Activated naive CD4-positive, alpha-beta T cell treated with anti-CD3 and anti-CD28 coated beads, Interleukin-2, amount 50 U/mL, for 24 hours (primary cell): ENCODE measurements around the gene FAM187B.
"Not testable (repeated sequence)": the region's sequence is repeated elsewhere in the genome, so short reads cannot be mapped to it uniquely, and the experiment has no call there.

Experiments
- H3K27ac Mint-ChIP-seq: one replicate; pipeline ENCODE4 v1.8.0; 2021; ENCODE audit warnings: mild to moderate bottlenecking, mixed read lengths
- H3K27me3 Mint-ChIP-seq: one replicate; pipeline ENCODE4 v1.8.0; 2021; ENCODE audit warnings: mixed read lengths
- H3K36me3 Mint-ChIP-seq: one replicate; pipeline ENCODE4 v1.8.0; 2021; ENCODE audit warnings: mixed read lengths
- H3K4me1 Mint-ChIP-seq: one replicate; pipeline ENCODE4 v1.8.0; 2021; ENCODE audit warnings: mixed read lengths
- H3K4me3 Mint-ChIP-seq: one replicate; pipeline ENCODE4 v1.8.0; 2021; ENCODE audit warnings: mild to moderate bottlenecking, mixed read lengths
- H3K9me3 Mint-ChIP-seq: one replicate; pipeline ENCODE4 v1.8.0; 2021; ENCODE audit warnings: mixed read lengths

FAM187B gene

DNA sequence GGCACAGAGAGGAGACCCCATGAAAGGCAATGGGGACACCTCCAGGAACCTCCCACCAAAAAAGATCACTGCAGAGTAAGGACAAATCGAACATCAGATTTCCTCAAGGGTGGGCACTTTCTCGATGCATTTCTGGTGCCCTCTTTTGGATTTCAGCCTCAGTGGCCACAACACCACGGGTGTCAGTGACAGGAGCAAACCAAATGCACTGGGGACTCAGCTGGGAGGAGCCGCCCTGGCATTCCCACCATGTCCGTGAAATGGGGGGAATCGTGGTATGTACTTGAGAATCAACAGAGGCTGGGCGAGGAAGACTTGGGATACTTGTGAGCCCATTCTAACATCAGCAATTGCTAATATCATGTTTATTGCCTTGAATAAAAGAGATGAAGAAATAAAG is 16.3 kb downstream of the FAM187B start:
- H3K9me3 Mint-ChIP-seq = no peaks in the 10 kb centered on the region
- H3K4me3 Mint-ChIP-seq = peak overlapping the region; percentile 84
- no peaks in the 10 kb centered on the region for H3K36me3 Mint-ChIP-seq
- H3K27ac Mint-ChIP-seq = peak overlapping the region; percentile 99
- no peaks in the 10 kb centered on the region for H3K27me3 Mint-ChIP-seq
- peaks cover 82% of the 10 kb centered on the region for H3K4me1 Mint-ChIP-seq

DNA sequence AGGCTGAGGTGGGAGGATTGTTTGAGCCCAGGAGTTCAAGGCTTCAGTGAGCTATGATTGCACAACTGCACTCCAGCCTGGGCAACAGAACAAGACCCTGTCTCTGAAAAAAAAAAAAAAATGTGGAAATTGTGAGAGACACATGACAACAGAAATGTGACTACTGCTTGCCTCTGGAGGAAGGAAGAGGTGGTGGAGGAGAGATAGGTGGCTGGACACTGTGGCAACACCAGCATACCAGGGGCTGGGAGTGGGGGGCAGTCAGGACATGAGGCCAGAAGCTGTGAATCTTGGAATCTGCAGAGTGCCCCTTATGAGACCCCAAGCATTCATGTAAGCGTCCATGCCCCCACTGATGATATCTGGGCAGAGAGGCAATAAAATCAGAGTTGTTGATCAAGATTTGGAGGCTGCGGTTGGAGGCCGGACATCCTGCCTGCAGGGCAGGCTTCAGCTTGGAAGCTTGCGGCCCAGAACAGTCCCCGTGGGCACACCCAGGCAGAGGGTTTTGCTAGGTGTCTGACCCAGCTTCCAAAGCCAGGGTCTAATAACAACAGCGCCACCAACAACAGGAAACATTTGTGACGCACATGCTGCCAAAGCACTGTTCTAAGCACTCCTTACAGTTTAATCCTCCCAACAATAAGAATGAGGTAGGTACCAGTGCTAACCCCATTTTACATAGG is 16.9 kb downstream of the FAM187B start:
- Mint-ChIP-seq H3K4me3 (peak overlapping the region; percentile 84), H3K4me1 (peaks cover 84% of the 10 kb centered on the region), H3K27ac (peak overlapping the region; percentile 99), H3K36me3 (no peaks in the 10 kb centered on the region), H3K27me3 (no peaks in the 10 kb centered on the region), H3K9me3 (no peaks in the 10 kb centered on the region)

DNA sequence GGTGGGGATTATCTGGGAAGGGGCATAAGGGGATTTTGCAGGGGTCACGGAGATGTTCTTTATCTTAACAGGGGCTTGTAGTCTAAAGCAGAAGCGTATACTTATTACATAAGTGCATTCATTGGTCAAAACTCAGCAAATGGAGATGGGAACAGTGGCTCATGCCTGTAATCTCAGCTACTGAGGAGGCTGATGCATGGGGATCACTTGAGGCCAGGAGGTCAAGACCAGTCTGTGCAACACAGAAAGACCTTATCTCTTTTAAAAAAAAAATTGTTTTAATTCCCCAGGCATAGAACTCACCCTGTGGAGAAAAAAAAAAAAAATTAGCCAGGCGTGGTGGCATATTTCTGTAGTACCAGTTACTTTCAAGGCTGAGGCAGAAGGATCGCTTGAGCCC is 18.9 kb downstream of the FAM187B start:
- peaks cover 7% of the 10 kb centered on the region for H3K9me3 Mint-ChIP-seq
- peaks cover 84% of the 10 kb centered on the region for H3K4me1 Mint-ChIP-seq
- no peak overlapping the region for H3K4me3 Mint-ChIP-seq
- peak overlapping the region; percentile 51 for H3K27ac Mint-ChIP-seq
- no peaks in the 10 kb centered on the region for H3K27me3 Mint-ChIP-seq
- H3K36me3 Mint-ChIP-seq = no peaks in the 10 kb centered on the region

DNA sequence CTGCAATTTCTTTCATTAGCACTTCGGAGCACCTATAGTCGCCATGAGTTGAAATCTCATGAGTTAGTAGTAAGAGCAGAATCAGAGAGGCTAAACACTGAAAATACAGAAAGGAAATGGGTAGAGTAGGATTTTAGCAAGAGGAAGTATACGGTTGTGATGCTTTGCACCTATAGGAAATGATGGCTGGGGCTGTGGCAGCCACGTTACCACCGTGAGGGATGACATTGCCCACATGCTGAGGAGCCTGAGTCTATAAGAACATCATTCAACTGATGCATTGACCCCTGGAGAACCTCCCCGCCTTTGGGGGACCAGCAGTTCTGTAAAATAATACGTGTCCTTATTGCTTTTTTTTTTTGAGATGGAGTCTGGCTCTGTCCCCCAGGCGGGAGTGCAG is 20.4 kb downstream of the FAM187B start:
- no peaks in the 10 kb centered on the region for H3K27me3 Mint-ChIP-seq
- peaks cover 83% of the 10 kb centered on the region for H3K4me1 Mint-ChIP-seq
- H3K36me3 Mint-ChIP-seq = no peaks in the 10 kb centered on the region
- H3K9me3 Mint-ChIP-seq = peaks cover 7% of the 10 kb centered on the region
- peak overlapping the region; percentile 88 for H3K27ac Mint-ChIP-seq
- H3K4me3 Mint-ChIP-seq = peak overlapping the region; percentile 36

DNA sequence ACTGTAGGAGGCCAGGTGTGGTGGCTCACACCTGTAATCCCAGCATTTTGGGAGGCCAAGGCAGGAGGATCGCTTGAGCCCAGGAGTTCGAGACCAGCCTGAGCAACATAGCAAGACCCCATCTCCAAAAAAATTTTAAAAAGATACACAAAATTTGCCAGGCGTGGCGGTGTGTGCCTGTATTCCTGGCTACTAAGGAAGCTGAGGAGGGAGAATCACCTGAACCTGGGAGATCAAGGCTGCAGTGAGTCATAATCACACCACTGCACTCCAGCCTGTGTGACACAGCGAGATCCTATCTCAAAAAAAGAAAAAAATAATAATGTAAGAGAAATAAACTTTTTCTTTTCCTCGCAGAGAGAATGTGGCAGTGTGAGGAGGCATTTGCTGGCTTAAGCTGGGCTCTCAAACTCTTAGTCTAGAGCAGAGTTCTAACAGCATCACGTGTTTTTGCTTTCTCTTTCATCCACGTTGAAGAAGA is 21.1 kb downstream of the FAM187B start:
- Mint-ChIP-seq H3K27ac (peak overlapping the region; percentile 88), H3K9me3 (peaks cover 7% of the 10 kb centered on the region), H3K36me3 (no peaks in the 10 kb centered on the region), H3K4me1 (peaks cover 84% of the 10 kb centered on the region), H3K27me3 (no peaks in the 10 kb centered on the region), H3K4me3 (no peak overlapping the region)

DNA sequence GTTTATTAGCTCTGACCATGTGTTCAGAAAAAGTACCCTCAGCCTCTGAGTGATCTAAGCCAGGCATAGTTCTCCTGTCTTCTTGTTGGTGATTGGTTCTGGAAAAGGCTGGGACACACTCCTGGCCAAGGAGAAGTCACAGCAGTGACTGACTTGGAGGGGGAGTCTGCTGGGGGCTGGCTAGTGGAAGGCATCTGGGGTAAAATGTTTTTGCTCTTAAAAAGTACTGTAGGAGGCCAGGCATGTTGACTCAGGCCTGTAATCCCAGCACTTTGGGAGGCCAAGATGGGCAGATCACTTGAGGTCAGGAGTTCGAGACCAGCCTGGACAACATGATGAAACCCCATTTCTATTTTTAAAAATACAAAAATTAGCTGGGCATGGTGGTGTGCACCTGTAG is 21.7 kb downstream of the FAM187B start:
- no peaks in the 10 kb centered on the region for H3K36me3 Mint-ChIP-seq
- peak overlapping the region; percentile 24 for H3K4me3 Mint-ChIP-seq
- H3K4me1 Mint-ChIP-seq = peaks cover 84% of the 10 kb centered on the region
- no peaks in the 10 kb centered on the region for H3K27me3 Mint-ChIP-seq
- H3K9me3 Mint-ChIP-seq = peaks cover 7% of the 10 kb centered on the region
- peak overlapping the region; percentile 95 for H3K27ac Mint-ChIP-seq

DNA sequence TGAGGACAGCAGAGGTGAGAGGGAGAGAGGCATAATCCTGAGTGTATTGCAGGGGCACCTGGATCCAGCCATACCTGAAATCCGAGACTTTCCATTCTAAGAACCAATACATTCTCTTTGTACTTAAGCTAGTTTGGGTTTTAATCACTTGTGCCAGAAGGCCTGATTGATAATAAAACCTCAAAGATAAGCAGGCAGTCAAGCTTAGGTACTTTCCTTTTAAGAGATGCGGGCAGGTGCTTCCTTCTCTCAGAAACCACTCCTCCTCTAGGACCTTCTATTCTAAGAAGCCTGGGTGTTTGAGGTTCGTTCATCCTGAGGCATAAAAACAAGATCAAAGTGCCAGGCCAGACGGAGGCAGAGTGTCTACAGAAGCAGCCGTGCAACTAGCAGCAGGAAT is 22.2 kb downstream of the FAM187B start:
- Mint-ChIP-seq H3K36me3 (no peaks in the 10 kb centered on the region), H3K27me3 (no peaks in the 10 kb centered on the region), H3K9me3 (peaks cover 7% of the 10 kb centered on the region), H3K4me1 (peaks cover 84% of the 10 kb centered on the region), H3K27ac (peak overlapping the region; percentile 95), H3K4me3 (peak overlapping the region; percentile 11)

DNA sequence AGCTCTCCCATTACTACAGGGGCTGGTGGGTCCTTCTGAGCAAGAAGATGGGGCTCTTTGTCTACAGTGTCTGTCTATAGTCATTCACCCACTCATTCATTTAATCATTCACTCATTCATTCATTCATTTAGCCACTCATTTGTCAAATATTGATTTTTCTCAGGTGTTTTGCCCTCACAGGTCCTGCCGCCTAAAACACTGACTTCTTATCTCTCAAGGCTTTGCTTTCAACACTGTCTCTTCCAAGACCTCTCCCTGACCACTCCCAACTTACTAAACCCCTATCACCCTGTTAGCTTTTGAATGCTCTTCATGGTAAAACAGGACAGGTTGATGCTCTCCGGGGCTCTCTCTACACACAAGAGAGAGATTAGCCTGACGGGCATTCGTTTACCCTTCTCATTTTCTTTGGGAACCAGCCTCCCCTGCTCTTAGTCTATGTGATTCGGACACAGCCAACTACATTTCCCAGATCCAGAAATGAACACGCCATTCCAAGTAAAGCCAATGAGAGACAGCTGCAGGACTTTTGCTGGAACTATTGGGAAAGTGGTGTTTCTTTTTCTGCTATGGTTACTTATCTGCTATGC is 22.7 kb downstream of the FAM187B start:
- Mint-ChIP-seq H3K27me3 (no peaks in the 10 kb centered on the region), H3K36me3 (no peaks in the 10 kb centered on the region), H3K4me1 (peaks cover 87% of the 10 kb centered on the region), H3K9me3 (peaks cover 7% of the 10 kb centered on the region), H3K4me3 (peak overlapping the region; percentile 11), H3K27ac (peak overlapping the region; percentile 95)

DNA sequence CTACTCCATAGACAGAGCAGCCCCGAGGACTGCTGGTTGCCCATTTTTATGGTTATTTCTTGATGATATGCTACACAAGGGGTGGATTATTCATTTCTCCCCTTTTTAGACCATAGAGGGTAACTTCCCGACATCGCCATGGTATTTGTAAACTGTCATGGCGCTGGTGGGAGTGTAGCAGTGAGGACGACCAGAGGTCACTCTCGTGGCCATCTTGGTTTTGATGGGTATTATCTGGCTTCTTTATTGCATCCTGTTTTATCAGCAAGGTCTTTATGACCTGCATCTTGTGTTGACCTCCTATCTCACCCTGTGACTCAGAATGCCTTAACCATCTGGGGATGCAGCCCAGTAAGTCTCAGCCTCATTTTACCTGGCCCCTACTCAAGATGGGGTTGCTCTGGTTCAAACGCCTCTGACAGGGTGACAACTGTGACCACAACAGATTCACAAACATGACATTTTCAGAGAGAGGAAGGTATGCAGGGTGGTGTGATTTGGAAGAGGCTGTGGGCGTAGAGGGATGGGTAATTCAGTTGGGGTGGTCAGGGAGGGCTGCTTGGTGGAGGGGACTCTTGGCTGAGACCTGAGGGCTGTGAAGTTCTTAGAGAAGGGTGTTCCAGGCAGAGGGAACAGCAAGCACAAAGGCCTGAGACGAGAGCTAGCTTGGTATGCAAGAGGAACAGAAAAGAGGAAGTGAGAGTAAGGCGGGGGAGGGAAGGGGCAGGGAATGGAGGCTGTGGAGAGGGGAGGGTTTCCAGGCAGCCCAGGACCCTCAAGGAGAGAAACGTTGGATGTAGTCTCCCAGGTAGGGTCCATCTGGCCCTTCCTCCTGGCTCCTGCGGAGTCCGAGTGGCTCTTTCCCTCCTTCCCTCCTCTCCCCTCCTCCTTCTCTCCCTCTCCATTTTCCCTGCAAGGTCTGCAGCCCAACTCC is 23.5 kb downstream of the FAM187B start:
- H3K4me3 Mint-ChIP-seq = peak overlapping the region; percentile 41
- H3K36me3 Mint-ChIP-seq = no peaks in the 10 kb centered on the region
- H3K27me3 Mint-ChIP-seq = no peaks in the 10 kb centered on the region
- H3K4me1 Mint-ChIP-seq = peaks cover 84% of the 10 kb centered on the region
- peaks cover 7% of the 10 kb centered on the region for H3K9me3 Mint-ChIP-seq
- H3K27ac Mint-ChIP-seq = peak overlapping the region; percentile 95

DNA sequence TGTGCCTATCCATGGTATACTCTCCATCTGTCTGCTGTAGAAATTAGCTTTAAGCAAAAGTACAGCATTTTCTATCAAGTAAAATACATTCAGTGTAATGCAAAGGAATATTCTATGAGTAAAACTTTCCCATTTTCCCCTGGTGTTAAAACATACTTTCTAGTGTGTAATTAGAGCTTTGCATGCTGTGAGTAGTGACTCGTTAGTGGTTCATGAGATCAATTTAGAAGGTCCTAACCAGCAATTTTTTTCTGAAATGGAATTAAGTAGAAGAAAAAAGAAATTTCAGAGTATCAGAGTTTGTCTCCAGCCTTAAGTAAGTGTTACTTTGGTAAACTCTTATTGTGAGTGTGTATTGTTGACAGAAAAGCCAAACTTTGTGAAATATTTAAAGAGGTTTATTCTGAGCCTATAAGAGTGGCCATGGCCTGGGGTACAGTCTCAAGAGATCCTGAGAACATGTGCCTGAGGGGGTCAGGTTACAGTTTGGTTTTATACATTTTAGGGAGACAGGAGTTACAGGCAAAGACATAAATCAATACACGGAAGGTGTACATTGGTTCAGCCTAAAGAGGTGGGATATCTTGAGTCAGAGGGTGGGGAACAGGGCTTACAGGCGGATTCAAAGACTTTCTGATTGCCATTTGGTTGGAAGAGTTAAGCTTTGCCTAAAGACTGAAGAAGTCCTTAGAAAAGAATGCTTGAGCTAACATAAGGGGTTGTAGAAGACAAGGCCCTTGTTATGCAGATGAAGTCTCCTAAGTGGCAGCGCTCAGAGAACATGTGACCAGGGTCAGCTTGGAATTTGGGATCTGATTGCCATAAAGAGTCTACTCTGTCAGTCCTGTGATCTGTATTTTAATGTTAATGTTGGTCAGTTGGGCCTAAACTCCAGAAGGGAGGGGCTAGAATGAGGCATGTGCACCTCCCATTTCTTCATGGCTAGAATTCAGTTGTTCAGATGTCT is 25.5 kb downstream of the FAM187B start:
- peak overlapping the region; percentile 97 for H3K27ac Mint-ChIP-seq
- peaks cover 7% of the 10 kb centered on the region for H3K9me3 Mint-ChIP-seq
- H3K4me3 Mint-ChIP-seq = peak overlapping the region; percentile 49
- peaks cover 77% of the 10 kb centered on the region for H3K4me1 Mint-ChIP-seq
- no peaks in the 10 kb centered on the region for H3K27me3 Mint-ChIP-seq
- no peaks in the 10 kb centered on the region for H3K36me3 Mint-ChIP-seq

DNA sequence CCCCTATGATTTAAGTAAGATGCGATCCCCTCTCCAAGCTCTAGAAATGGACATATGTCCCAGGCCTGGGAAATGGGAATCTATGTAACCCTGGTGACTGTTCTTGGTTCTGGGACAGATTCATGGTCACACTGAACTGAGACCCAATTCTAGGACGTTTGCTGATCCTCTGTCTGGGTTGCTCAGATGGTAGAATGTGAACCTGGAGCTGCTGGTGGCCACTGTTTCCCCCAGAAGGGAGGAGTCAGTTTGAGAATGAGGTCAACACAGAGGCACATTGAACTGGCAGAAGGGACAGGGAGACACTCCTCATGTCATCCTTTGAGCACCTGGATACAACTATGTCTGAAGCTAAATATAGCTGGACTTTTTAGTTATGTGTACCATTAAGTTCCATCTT is 29.1 kb downstream of the FAM187B start:
- no peaks in the 10 kb centered on the region for H3K9me3 Mint-ChIP-seq
- no peaks in the 10 kb centered on the region for H3K27me3 Mint-ChIP-seq
- no peak overlapping the region for H3K27ac Mint-ChIP-seq
- peaks cover 56% of the 10 kb centered on the region for H3K4me1 Mint-ChIP-seq
- no peak overlapping the region for H3K4me3 Mint-ChIP-seq
- no peaks in the 10 kb centered on the region for H3K36me3 Mint-ChIP-seq

DNA sequence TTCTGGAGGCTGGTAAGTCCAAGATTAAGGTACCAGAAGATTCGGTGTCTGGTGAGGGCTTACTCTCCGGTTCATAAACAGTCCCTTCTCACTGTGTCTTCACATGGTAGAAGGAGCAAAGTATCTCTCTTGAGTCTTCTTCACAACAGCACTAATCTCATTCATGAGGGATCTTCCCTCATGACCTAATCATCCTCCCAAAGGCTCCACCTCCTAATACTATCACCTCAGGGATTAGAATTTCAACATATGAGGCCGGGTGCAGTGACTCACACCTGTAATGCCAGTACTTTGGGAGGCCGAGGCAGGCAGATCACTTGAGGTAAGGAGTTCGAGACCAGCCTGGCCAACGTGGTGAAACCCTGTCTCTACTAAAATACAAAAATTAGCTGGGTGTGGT is 31.7 kb downstream of the FAM187B start:
- Mint-ChIP-seq H3K4me1 (peaks cover 36% of the 10 kb centered on the region), H3K27ac (peak overlapping the region; percentile 12)
- H3K27me3 Mint-ChIP-seq, H3K36me3 Mint-ChIP-seq, H3K4me3 Mint-ChIP-seq, H3K9me3 Mint-ChIP-seq: not testable (repeated sequence)

DNA sequence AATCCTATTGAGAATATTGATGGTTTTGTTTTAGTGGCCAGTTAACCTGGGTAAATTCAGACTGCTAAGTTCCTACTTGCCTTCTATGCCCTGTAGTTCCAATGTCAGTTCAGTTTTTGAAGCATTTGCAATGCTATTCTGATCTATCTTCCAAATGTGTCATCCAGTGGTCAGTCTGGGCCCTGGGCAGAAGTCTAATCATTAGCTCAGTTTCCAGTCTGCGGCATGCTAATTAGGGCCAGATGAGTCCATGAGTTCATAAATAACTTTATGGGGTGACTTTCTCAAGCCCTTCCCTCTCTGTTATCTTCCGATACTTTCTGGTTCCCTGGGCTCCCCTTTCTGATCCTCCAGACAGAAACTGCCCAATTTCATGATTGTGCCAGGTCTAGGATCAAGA is 32.7 kb downstream of the FAM187B start:
- H3K4me3 Mint-ChIP-seq = no peak overlapping the region
- no peaks in the 10 kb centered on the region for H3K9me3 Mint-ChIP-seq
- H3K27ac Mint-ChIP-seq = peak overlapping the region; percentile 51
- H3K27me3 Mint-ChIP-seq = no peaks in the 10 kb centered on the region
- no peaks in the 10 kb centered on the region for H3K36me3 Mint-ChIP-seq
- H3K4me1 Mint-ChIP-seq = peaks cover 27% of the 10 kb centered on the region

DNA sequence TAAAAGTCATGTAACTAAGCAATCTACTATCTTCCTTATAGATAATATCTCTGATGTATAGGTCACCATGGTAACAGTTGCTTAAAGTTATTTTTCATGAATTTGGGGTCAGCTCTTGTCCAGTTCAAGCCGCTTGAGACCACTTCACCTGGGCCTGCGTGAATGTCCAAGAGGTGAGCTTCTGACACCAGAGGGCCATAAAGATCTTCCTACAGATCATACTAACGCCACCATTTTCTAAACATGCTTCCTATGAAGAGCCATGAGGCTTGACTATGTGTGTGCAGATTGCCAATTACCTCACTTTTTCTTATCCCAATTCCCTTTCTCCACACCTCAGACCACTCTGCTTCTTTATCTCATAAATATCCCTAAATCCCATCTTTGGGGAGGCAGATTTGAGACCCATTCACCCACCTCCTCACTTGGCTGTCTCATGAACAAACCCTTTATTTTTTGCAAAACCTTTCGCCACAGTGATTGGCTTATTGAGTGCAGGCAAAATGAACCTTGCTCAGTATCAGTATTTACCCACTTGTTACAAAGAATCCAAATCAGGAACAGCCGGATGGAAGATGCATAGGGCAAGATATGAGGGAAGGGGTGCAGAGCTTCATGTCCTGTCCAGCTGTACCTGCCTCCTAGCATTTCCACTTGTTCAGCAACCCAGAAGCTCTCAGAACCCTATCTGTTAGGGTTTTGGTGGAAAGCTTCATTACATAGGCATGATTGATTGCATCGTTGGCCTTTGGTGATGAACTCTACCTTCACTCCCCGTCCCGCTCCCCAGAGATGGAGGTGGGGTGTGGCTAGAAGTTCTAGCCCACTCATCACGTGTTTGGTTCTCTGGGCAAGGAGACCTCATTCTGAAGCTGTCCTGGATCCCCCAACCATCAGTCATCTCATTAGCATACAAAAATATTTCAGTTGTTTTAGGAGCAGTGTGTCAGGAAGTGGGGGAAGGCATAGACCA is 34.2 kb downstream of the FAM187B start:
- H3K9me3 Mint-ChIP-seq = no peaks in the 10 kb centered on the region
- peak overlapping the region; percentile 14 for H3K27ac Mint-ChIP-seq
- no peak overlapping the region for H3K4me3 Mint-ChIP-seq
- peaks cover 29% of the 10 kb centered on the region for H3K4me1 Mint-ChIP-seq
- H3K27me3 Mint-ChIP-seq = no peaks in the 10 kb centered on the region
- no peaks in the 10 kb centered on the region for H3K36me3 Mint-ChIP-seq
